ENCODE measurements around the gene ANKLE1. TPM values are rescaled to one million over a fixed set of nuclear protein-coding genes. Genes with fewer than 3 reads are reported as not detected.

Gene ANKLE1
- total RNA-seq, 2 donors from 2014 or later: 4.6 to 9.9 TPM

- Histone ChIP-seq H3K27me3 (ENCODE audit: control insufficient read depth, insufficient read depth, low read length, poor library complexity, severe bottlenecking) (no peaks in the 10 kb centered on the region), H3K4me3 (ENCODE audit: low read length) (peak overlapping the region; percentile 95), H3K4me1 (ENCODE audit: control insufficient read depth, insufficient read depth, low read length) (peaks cover 8% of the 10 kb centered on the region), H3K9me3 (ENCODE audit: control insufficient read depth, low read length) (no peaks in the 10 kb centered on the region), H3K36me3 (ENCODE audit: control insufficient read depth, insufficient read depth, low read length) (peaks cover 28% of the 10 kb centered on the region), H3K27ac (ENCODE audit: low read depth, low read length) (no peak overlapping the region), H3K9ac (ENCODE audit: extremely low read depth, low read length, poor library complexity, severe bottlenecking) (peak overlapping the region; percentile 3)
- Mint-ChIP-seq H3K27me3 (ENCODE audit: insufficient read depth) (no peaks in the 10 kb centered on the region), H3K36me3 (ENCODE audit: low read depth) (peaks cover 18% of the 10 kb centered on the region), H3K27ac (no peak overlapping the region), H3K4me1 (peaks cover 27% of the 10 kb centered on the region), H3K4me3 (peak overlapping the region; percentile 95), H3K9me3 (no peaks in the 10 kb centered on the region)
- peak; percentile 40 for DNase-seq
- TF ChIP-seq CTCF (conservative IDR thresholded peaks at IDR 0.05): no peak
- 82 to 89% methylated on average over 4 to 8 of the region's 8 CpGs for WGBS, 2 experiments (ENCODE audit: insufficient coverage in 1 of 2, insufficient read length in 1 of 2)
Measured at GRCh38 chr19:17242431-17243208, 39.1 kb upstream of the ANKLE1 start.

GRCh38 chr19:17243211-17243829, 38.4 kb upstream of the ANKLE1 start:
- peak overlapping the region; percentile 83 for H3K9ac ChIP-seq (ENCODE audit: extremely low read depth, low read length, poor library complexity, severe bottlenecking)
- peaks cover 32% of the 10 kb centered on the region for H3K4me1 Mint-ChIP-seq
- H3K27ac Mint-ChIP-seq: peak overlapping the region; percentile 81
- TF ChIP-seq CTCF (conservative IDR thresholded peaks at IDR 0.05): no peak
- 14 to 44% methylated on average over 2 to 8 of the region's 8 CpGs for WGBS, 2 experiments (ENCODE audit: insufficient coverage in 1 of 2, insufficient read length in 1 of 2)
- H3K9me3 Mint-ChIP-seq: no peaks in the 10 kb centered on the region
- H3K27me3 Mint-ChIP-seq (ENCODE audit: insufficient read depth): no peaks in the 10 kb centered on the region
- peak overlapping the region; percentile 95 for H3K4me3 Mint-ChIP-seq
- H3K4me1 ChIP-seq (ENCODE audit: control insufficient read depth, insufficient read depth, low read length): peaks cover 15% of the 10 kb centered on the region
- H3K36me3 Mint-ChIP-seq (ENCODE audit: low read depth): peaks cover 13% of the 10 kb centered on the region
- no peaks in the 10 kb centered on the region for H3K9me3 ChIP-seq (ENCODE audit: control insufficient read depth, low read length)
- DNase-seq: no peak
- H3K27ac ChIP-seq (ENCODE audit: low read depth, low read length): peak overlapping the region; percentile 60
- peak overlapping the region; percentile 95 for H3K4me3 ChIP-seq (ENCODE audit: low read length)
- H3K36me3 ChIP-seq (ENCODE audit: control insufficient read depth, insufficient read depth, low read length): peaks cover 21% of the 10 kb centered on the region
- no peaks in the 10 kb centered on the region for H3K27me3 ChIP-seq (ENCODE audit: control insufficient read depth, insufficient read depth, low read length, poor library complexity, severe bottlenecking)

- WGBS, 2 experiments (ENCODE audit: insufficient coverage in 1 of 2, insufficient read length in 1 of 2): 1 to 2% methylated on average over 26 to 51 of the region's 52 CpGs
- Histone ChIP-seq H3K36me3 (ENCODE audit: control insufficient read depth, insufficient read depth, low read length) (peaks cover 18% of the 10 kb centered on the region), H3K9me3 (ENCODE audit: control insufficient read depth, low read length) (no peaks in the 10 kb centered on the region), H3K27ac (ENCODE audit: low read depth, low read length) (peak overlapping the region; percentile 60), H3K4me1 (ENCODE audit: control insufficient read depth, insufficient read depth, low read length) (peaks cover 18% of the 10 kb centered on the region), H3K9ac (ENCODE audit: extremely low read depth, low read length, poor library complexity, severe bottlenecking) (peak overlapping the region; percentile 83), H3K4me3 (ENCODE audit: low read length) (peak overlapping the region; percentile 95), H3K27me3 (ENCODE audit: control insufficient read depth, insufficient read depth, low read length, poor library complexity, severe bottlenecking) (no peaks in the 10 kb centered on the region)
- H3K9me3 Mint-ChIP-seq: no peaks in the 10 kb centered on the region
- H3K4me3 Mint-ChIP-seq: peak overlapping the region; percentile 95
- H3K36me3 Mint-ChIP-seq (ENCODE audit: low read depth): peaks cover 9% of the 10 kb centered on the region
- DNase-seq: peak; percentile 85
- TF ChIP-seq CTCF (conservative IDR thresholded peaks at IDR 0.05): no peak
- no peaks in the 10 kb centered on the region for H3K27me3 Mint-ChIP-seq (ENCODE audit: insufficient read depth)
- peaks cover 39% of the 10 kb centered on the region for H3K4me1 Mint-ChIP-seq
- peak overlapping the region; percentile 95 for H3K27ac Mint-ChIP-seq
Measured at GRCh38 chr19:17243830-17244617, 37.7 kb upstream of the ANKLE1 start.
